HT-29 (cell line): ENCODE results near the gene MCAM. TPM values are rescaled to one million over a fixed set of nuclear protein-coding genes. Genes with fewer than 3 reads are reported as not detected.

Source experiments
- DNase-seq: peaks from one replicate; pipeline ENCODE4 v3.0.0-alpha.2; 2015; ENCODE audit warnings: low spot score
- total RNA-seq: library from RNA; depleted of rRNA; stranded (reverse); fragments of >200 nt; shearing (Covaris generic); gene quantifications from 2 replicates; pipeline ENCODE4 v1.2.3, GENCODE V29; 2014

Gene MCAM
- total RNA-seq, 1 experiment from 2014 or later = 9.9 TPM

GRCh38 chr11:119332111-119332765, 15.3 kb upstream of the MCAM start:
- DNase-seq = no peak

DNA sequence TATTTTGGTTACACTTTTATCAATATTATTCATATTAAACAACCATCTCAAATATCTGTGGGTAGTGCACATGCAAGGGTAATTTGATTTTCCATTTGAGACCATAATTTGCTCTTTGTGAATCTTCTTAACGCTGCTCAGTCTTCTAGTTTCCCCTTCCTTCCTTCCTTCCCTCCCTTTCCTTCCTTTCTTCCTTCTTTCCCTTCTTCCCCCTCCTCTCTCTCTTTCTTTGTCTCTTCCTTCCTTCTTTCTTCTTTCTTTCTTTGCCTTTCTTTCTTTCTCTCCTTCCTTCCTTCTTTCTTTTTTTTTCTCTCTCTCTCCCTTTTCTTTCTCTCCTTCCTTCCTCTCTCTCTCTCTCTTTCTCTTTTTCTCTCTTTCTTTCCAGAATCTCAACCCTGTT, 13.3 kb upstream of the MCAM start:
- DNase-seq = no peak

- no peak for DNase-seq
These were observed 12.4 kb upstream of the MCAM start for GRCh38 chr11:119329320-119329719.

- no peak for DNase-seq
These were observed 7.3 kb upstream of the MCAM start for GRCh38 chr11:119324189-119324588.

- DNase-seq = peak; percentile 90
These were observed 6.7 kb upstream of the MCAM start for GRCh38 chr11:119323532-119324033.

- no peak for DNase-seq
These were observed 6.1 kb upstream of the MCAM start for GRCh38 chr11:119322921-119323531.

DNA sequence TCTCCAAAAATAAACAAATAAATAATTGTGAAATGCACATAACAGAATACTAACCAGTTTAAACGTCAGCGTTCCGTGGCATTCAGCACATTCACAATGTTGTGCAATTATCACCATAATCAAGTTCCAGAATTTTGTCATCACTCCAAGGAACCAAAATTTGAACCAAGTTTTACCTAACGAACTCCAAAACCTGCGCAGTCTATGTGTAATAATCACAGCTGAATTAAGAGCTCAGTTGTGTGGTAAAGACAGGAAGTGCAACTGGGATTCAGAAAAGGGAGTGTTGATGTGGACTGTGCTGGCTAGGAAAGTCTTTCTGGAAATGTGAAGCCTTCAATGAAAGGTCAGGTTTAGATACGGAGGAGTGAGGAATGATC, 5.4 kb upstream of the MCAM start:
- DNase-seq = no peak

DNA sequence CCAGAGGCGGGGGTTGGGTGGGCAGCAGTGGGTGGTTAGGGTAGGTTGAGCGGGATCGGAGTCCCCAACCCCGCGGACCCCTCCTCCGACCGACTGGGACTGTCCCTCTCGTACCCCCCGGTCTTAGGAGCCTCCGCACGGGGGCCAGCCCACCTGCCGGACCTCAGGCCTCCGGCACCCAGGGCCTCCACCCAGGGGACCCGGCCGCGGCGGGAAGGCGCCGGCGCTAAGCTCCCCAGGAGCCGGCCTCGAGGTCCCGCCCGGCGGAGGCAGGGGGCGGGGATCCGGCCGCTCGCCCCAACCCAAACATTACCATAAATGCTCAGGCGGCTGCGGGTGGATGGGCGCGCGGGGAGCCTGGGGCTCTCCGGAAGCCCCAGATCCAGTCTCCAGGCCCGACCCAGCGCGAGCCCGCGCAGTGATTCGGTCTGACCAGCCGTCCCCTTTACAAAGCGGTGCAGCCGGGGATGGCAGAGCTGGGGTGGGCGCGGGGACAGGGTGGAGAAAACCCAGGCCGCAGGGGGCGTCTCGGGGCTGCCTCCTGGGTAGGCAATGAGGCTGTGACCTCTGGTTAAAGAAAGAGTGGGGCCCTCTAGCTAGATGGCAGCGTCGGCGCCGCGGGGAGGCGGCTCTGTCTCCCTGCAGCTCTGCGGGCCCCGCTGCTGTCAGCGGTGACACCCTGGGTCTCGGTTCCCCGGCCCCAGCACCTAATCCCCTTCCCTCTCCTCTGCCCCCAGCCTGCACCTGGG, 4.0 kb upstream of the MCAM start:
- peak; percentile 72 for DNase-seq

GRCh38 chr11:119320240-119320775, 3.4 kb upstream of the MCAM start:
- no peak for DNase-seq

- peak; percentile 62 for DNase-seq
These were observed 2.8 kb upstream of the MCAM start for GRCh38 chr11:119319700-119320239.

DNA sequence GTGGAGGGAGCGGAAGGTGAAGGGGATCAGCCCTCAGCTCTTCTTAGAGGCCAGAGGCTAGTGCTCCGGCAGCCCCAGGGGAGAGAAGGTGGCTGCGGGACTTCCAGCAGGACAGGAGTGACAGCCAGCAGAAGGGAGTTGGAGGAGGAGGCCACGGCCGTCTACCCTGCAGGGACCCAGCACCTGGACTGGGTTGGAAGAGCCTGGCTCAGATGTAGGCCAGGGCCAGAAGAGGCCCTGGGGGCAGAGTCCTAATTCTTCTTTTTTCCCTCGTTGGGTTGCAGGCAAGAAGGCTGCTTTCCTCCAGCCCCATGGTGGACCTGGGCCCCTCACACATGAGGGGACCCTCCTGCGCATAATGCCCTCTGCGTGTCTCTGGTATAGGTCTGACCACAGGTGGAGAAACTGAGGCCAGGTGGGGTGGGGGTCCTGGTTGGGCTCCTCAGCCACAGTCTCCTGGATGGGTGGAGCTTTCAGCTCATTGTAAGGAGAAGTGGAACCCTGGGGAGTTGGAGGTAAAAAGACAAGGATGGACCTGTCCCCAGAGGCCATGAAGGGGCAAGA, 2.3 kb upstream of the MCAM start:
- DNase-seq = no peak

DNA sequence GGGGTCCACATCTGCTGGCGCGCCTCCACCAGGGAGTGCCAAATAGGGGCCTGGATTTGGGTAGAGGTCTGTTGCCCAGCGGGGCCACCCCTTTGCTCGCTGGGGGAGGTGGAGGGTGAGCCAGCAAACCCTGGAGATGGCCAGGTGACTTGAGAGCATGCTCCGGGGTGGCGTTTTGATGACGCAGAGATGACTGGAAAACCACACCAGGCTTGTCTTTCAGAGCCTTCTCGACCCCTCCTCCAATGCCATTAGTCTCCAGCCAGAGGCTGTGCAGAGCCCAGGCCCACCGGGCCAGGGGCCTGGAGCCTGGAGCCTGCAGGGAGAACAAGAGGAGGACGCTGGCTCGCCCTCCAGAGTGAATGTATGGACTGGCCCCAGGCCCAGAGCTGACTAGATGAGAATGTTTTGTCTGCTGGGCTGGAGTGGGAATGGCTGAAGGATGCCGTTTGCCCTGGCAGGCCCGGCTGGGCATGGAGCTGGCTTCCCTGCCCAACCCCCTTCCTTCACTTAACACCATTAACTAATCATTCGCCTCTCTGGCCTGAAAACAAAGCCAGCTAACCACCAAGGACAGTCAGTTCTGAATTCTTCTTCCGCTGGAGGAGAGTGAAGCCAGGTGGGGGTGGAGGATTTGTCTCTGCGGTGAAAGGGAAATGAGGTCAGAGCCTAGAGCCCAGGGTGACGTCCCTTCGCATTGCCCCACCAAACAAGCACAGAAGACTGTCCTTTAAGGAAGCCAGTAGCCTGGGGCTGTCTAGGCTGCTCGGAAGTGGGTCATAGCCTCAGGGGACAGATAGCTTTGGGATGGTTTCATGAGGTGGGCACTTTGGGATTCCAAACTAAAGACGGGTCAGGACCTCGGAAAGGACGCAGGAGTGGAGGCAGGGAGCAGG, 1.6 kb upstream of the MCAM start:
- DNase-seq = peak; percentile 56

DNA sequence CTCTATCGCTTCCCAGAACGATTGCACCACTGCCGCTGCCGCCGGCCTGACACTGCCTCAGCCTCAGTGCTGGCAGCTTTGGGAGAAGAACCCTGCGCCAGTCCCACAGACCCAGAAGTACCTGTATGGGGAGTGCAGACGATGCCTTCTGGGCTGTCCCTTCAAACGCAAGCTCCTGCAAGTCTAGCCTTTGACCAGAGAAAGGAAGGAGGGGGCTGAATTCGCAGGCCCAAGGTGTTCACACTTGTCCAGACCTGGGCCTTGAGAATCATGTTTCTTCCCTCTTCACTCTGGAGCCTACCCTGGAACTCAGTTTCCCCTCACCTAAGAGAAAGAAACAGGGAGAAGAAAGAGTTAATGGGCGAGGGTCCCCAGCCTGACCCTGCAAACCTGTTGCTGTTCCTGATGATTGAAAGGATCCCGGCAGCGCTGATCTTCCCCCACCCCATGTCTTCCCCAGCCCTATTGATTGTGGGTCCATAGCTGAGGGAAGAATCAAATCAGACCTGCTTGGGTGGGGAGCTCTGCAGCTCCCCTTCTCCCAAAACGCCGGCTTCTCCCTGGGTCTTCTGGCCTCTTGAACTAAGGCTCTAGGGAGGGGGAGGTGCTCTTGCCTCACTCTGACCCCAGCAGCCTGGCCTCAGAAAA, 786 bp upstream of the MCAM start:
- DNase-seq = no peak

GRCh38 chr11:119316016-119316728, 758 bp downstream of the MCAM start:
- peak; percentile 59 for DNase-seq

GRCh38 chr11:119315131-119316015, 1.6 kb downstream of the MCAM start:
- DNase-seq = peak; percentile 72

GRCh38 chr11:119314726-119315125, 2.2 kb downstream of the MCAM start:
- DNase-seq = no peak

DNA sequence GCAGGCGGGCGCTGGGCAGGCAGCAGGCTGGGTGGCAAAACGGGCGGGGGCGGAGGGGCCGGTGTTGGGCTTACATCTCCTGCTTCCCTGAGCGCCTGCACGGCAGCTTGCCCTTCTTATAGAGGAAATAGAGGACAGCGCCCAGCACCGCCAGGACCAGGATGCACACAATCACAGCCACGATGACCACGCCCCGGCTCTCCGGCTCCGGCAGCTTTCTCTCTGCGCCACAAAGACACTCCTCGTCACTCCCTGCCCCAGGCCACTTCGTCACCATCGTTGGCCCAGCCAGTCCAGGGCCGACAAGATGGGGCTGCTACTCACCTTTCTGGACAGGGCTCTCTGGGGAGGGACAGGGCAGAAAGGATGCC, 6.3 kb downstream of the MCAM start:
- DNase-seq = no peak

DNA sequence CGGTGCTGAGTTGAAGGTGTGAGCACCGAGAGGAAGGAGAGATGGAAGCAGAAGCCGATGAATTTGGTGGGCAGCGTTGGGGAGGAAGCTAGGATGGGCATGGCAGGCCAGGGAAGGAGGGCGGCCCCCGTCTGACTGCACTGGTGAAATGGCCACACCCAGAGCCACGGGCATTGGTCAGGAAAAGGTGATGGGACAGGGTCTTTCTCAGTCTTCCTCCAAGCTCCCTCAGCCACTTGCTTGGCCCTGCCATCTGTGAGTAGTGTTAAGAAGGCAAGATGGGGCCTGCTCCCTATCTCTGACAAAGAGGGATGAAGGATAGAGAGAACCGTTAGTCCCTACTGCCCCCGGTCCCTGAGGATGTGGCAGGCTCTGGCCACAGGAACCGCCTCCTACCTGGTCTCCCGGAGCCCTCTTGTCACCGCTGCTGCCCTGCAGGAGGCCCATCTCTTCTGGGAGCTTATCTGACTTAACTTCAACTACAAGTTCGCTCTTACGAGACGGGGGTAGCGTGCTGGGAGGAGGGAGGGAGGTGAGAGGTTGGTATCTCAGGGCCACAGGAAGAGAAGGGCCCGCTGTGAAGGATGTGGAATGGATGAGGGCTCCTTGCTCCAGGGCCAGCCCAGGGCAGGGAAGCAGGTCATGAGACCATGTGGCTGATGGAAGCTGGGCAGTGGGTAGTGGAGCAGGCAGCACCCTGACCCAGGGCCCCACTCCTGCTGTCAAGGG, 6.8 kb downstream of the MCAM start:
- no peak for DNase-seq
